ENCODE results near the gene NTM. TPM values are rescaled to one million over a fixed set of nuclear protein-coding genes. Genes with fewer than 3 reads are reported as not detected.

NTM gene
- total RNA-seq, 2 experiments from 2014 or later: not detected

DNA sequence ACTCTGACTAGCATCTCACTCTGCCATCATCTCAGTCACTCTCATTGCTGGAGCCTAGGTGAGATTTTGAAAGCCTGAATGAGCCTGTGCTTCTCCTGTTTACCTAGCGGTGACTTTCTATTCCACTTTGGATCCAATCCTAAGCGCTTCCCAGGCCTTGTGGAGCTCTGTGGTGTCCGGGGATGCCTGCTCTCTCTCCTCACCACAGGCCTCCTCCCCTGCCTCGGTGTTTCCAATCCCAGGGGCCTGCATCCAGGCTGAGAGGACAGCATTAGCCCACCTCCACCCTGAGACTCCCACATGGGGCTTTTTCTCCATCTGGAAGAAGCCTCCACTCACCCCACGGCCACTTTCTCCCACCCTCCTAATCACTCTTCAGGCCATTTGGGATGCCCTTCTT lies 380.3 kb downstream of the NTM start:
- H3K36me3 Mint-ChIP-seq (ENCODE audit: low read depth): no peaks in the 10 kb centered on the region
- ChIA-PET POLR2A (no interaction called here), CTCF (interaction anchor here (1.1 kb wide), 1 partner anchor 376 kb away, joined by 3 read pairs; no protein-coding TSS in a partner anchor)
- TF ChIP-seq, protein P1, sequence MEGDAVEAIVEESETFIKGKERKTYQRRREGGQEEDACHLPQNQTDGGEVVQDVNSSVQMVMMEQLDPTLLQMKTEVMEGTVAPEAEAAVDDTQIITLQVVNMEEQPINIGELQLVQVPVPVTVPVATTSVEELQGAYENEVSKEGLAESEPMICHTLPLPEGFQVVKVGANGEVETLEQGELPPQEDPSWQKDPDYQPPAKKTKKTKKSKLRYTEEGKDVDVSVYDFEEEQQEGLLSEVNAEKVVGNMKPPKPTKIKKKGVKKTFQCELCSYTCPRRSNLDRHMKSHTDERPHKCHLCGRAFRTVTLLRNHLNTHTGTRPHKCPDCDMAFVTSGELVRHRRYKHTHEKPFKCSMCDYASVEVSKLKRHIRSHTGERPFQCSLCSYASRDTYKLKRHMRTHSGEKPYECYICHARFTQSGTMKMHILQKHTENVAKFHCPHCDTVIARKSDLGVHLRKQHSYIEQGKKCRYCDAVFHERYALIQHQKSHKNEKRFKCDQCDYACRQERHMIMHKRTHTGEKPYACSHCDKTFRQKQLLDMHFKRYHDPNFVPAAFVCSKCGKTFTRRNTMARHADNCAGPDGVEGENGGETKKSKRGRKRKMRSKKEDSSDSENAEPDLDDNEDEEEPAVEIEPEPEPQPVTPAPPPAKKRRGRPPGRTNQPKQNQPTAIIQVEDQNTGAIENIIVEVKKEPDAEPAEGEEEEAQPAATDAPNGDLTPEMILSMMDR (IDR thresholded peaks at IDR 0.05): no peak
- H3K27me3 Mint-ChIP-seq: no peaks in the 10 kb centered on the region
- no peak for DNase-seq
- no peak overlapping the region for H3K4me3 Mint-ChIP-seq
- ATAC-seq: no peak
- H3K4me1 Mint-ChIP-seq (ENCODE audit: low read depth): no peaks in the 10 kb centered on the region
- H3K9me3 Mint-ChIP-seq: peaks cover 5% of the 10 kb centered on the region
- intact Hi-C loops (cut with micrococcal nuclease): no loop called here
- H3K27ac Mint-ChIP-seq: no peak overlapping the region

DNA sequence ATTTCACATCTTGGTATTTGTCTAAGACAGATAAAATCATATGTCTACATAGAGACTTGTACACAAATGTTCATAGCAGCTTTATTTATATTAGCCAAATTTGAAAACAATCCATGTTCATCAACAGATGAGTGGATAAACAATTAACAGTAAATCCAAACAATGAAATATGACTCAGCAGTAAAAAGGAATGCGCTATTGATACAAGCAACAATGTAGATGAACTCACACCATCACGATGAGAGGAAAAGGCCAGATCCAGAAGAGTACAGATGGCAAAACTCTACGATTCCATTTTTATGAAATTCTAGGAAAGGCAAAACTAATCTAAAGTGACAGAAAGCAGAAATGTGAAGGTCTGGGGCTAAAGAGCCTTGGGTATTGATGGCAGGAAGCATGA lies 384.3 kb downstream of the NTM start:
- DNase-seq (no peak), ATAC-seq (no peak)
- Mint-ChIP-seq H3K4me1 (ENCODE audit: low read depth) (no peaks in the 10 kb centered on the region), H3K9me3 (peaks cover 5% of the 10 kb centered on the region), H3K27me3 (no peaks in the 10 kb centered on the region), H3K36me3 (ENCODE audit: low read depth) (no peaks in the 10 kb centered on the region), H3K27ac (no peak overlapping the region), H3K4me3 (no peak overlapping the region)
- TF ChIP-seq, protein P1 (IDR thresholded peaks at IDR 0.05): no peak
- intact Hi-C loops (cut with micrococcal nuclease): no loop called here
- ChIA-PET CTCF (no interaction called here), POLR2A (no interaction called here)

DNA sequence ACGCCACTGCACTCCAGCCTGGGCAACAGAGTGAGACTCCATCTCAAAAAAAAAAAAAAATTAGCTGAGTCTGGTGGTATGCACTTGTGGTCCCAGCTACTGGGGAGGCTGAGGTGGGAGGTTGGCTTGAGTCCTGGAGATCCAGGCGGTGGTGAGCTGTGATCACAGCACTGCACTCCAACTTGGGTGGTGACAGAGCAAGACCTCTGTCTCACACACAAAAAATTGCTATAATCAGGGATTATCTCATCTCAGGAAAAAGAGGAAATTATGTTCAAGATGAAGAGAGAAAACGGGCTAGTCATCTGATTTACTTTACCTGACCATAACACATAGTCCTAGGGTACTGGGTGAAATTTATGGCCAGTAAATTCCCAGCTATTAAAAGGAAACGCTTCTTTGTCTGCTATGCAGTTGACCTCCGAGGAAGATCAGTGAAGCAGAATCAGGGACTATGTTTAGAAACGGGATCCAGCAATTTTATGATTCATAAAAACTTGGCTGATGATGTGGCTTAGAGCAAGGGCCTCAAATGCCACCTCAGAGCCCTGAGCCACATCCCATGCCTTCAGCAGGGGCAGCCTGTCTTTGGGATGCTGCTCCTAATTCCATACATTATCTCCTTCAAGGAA lies 386.2 kb downstream of the NTM start:
- Mint-ChIP-seq H3K27me3 (no peaks in the 10 kb centered on the region), H3K9me3 (peaks cover 5% of the 10 kb centered on the region), H3K36me3 (ENCODE audit: low read depth) (no peaks in the 10 kb centered on the region), H3K27ac (no peak overlapping the region), H3K4me1 (ENCODE audit: low read depth) (no peaks in the 10 kb centered on the region), H3K4me3 (no peak overlapping the region)
- no peak for ATAC-seq
- DNase-seq: no peak
- ChIA-PET CTCF (interaction anchor here (1.7 kb wide), 1 partner anchor 8 kb away, joined by 4 read pairs; no protein-coding TSS in a partner anchor), POLR2A (no interaction called here)
- TF ChIP-seq, protein P1 (IDR thresholded peaks at IDR 0.05): no peak
- intact Hi-C loops (cut with micrococcal nuclease): no loop called here

DNA sequence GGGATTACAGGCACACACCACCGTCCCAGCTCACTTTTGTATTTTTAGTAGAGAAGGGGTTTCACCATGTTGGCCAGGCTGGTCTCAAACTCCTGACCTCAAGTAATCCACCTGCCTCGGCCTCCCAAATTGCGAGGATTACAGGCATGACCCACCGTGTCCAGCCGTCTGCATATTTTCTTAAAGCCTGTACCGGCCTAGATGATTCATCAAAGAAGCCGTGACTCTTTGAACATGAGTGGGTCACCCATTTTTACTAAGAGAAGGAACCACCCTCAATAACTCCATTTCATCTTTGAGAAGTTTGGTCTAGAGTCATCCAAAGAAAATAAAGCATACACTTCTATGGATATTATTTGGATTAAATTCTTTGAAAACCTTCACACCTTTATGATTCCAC lies 388.3 kb downstream of the NTM start:
- H3K36me3 Mint-ChIP-seq (ENCODE audit: low read depth): no peaks in the 10 kb centered on the region
- H3K4me3 Mint-ChIP-seq: no peak overlapping the region
- no peaks in the 10 kb centered on the region for H3K4me1 Mint-ChIP-seq (ENCODE audit: low read depth)
- intact Hi-C loops (cut with micrococcal nuclease): no loop called here
- no peaks in the 10 kb centered on the region for H3K27me3 Mint-ChIP-seq
- no peaks in the 10 kb centered on the region for H3K9me3 Mint-ChIP-seq
- DNase-seq (no peak), ATAC-seq (no peak)
- H3K27ac Mint-ChIP-seq: no peak overlapping the region
- CTCF ChIA-PET: interaction anchor here (1.8 kb wide), 1 partner anchor 12 kb away, joined by 4 read pairs; no protein-coding TSS in a partner anchor
- TF ChIP-seq, protein P1 (IDR thresholded peaks at IDR 0.05): no peak
- POLR2A ChIA-PET: no interaction called here

DNA sequence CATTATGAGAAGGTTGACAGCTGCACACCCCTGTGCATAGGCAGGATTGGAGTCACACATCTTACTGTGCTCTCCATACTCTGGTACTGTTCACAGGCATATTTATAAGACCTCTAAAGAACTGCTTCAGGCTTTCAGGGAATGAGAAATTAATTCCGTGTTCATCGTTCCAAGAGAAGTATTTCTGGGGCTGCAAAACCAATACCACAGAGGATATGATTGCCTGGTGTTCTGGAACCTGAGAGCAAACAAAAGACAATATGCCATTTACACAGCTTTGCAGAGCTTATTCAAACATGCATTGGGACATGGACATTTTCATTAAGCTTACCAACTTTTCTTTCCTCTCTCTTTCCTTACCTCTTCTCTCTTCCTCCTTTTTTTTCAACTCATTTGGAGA lies 388.7 kb downstream of the NTM start:
- no peak for ATAC-seq
- Mint-ChIP-seq H3K4me3 (no peak overlapping the region), H3K27me3 (no peaks in the 10 kb centered on the region), H3K4me1 (ENCODE audit: low read depth) (no peaks in the 10 kb centered on the region), H3K27ac (no peak overlapping the region), H3K9me3 (no peaks in the 10 kb centered on the region), H3K36me3 (ENCODE audit: low read depth) (no peaks in the 10 kb centered on the region)
- TF ChIP-seq, protein P1 (IDR thresholded peaks at IDR 0.05): no peak
- intact Hi-C loops (cut with micrococcal nuclease): no loop called here
- DNase-seq: no peak
- ChIA-PET POLR2A (no interaction called here), CTCF (interaction anchor here (1.8 kb wide), 1 partner anchor 12 kb away, joined by 4 read pairs; no protein-coding TSS in a partner anchor)
